Spleen (tissue), 11 donors: ENCODE data around the gene PSD2. TPM values are rescaled to one million over a fixed set of nuclear protein-coding genes. Genes with fewer than 3 reads are reported as not detected.
A peak's percentile ranks its signal among the peaks of the same experiment; 100 is the strongest.

Experiments
- DNase-seq: peaks from one replicate; pipeline ENCODE4 v3.0.0-alpha.2; 2020
- H3K27ac ChIP-seq, 8 donors: fragments of 200-600 bp; sonication (generic) in 7 of 8; 1 replicate in 4 of 8; 2 replicates in 4 of 8; pipeline versions ENCODE4 v1.5.0 to v1.8.0; 2016 to 2021; ENCODE audit warnings: inconsistent platforms in 4 of 8, mild to moderate bottlenecking in 4 of 8, moderate library complexity in 1 of 8
- H3K27me3 ChIP-seq, 7 donors: fragments of 200-600 bp; sonication (generic) in 6 of 7; replicated peaks in 1 of 7; 1 replicate in 4 of 7; 2 replicates in 3 of 7; pipeline versions ENCODE4 v1.5.0 to v1.8.0; 2016 to 2021; ENCODE audit warnings: inconsistent platforms in 3 of 7, mild to moderate bottlenecking in 1 of 7
- H3K36me3 ChIP-seq, 6 donors: fragments of 200-600 bp; sonication (generic) in 5 of 6; 1 replicate in 4 of 6; 2 replicates in 2 of 6; pipeline versions ENCODE4 v1.5.0 to v1.8.0; 2016 to 2021; ENCODE audit warnings: inconsistent platforms in 2 of 6
- H3K4me1 ChIP-seq, 6 donors: fragments of 200-600 bp; sonication (generic) in 5 of 6; 1 replicate in 3 of 6; 2 replicates in 3 of 6; pipeline versions ENCODE4 v1.5.0 to v1.8.0; 2016 to 2021; ENCODE audit warnings: inconsistent platforms in 3 of 6
- H3K4me3 ChIP-seq, 8 donors: fragments of 200-600 bp; sonication (generic) in 7 of 8; 1 replicate in 4 of 8; 2 replicates in 4 of 8; pipeline versions ENCODE4 v1.5.0 to v1.8.0; 2016 to 2021; ENCODE audit warnings: inconsistent platforms in 4 of 8, mild to moderate bottlenecking in 4 of 8, moderate library complexity in 2 of 8
- H3K9me3 ChIP-seq, 8 donors: fragments of 200-600 bp; sonication (generic) in 7 of 8; 1 replicate in 4 of 8; 2 replicates in 4 of 8; pipeline versions ENCODE4 v1.5.0 to v1.8.0; 2016 to 2021; ENCODE audit warnings: inconsistent platforms in 4 of 8
- POLR2A ChIP-seq, 3 donors: fragments of 450-650 bp; IDR thresholded peaks; one replicate each; pipeline ENCODE4 v1.5.1; 2017; ENCODE audit warnings: antibody characterized with exemption in 3 of 3, mild to moderate bottlenecking in 1 of 3
- POLR2AphosphoS5 ChIP-seq, 3 donors: sonication (generic); formaldehyde crosslinking; IDR thresholded peaks; one replicate each; pipeline ENCODE4 v1.5.1; 2017; ENCODE audit warnings: antibody characterized with exemption in 3 of 3
- WGBS, 5 donors: extraction: QIAGEN DNeasy Blood & Tissue Kit in 3 of 5; methylation state at CpG; one replicate each; pipeline versions ENCODE4 v1.1.5 to v1.1.7; 2013 to 2018; 5-methylcytosine and 5-hydroxymethylcytosine counted together
- intact Hi-C: fragments of 100-400 bp; cut with DNase I; formaldehyde crosslinking; loops from one replicate; pipeline ENCODE4 v1.15.0; 2023; ENCODE audit warnings: low total_unique reads
- polyA plus RNA-seq, 3 donors: library from polyadenylated mRNA; stranded (reverse); fragments of 200-250 nt; gene quantifications; one replicate each; pipeline ENCODE4 v1.2.1, GENCODE V29; 2013
- total RNA-seq, 7 donors: library from RNA; depleted of rRNA in 3 of 7; stranded (reverse); fragments of >200 nt in 3 of 7; fragmentation: NEBNext Ultra II Directional in 4 of 7; extraction: Animal tissue kit (Norgen Biotek cat#: 25700) in 4 of 7; gene quantifications; one replicate each; pipeline versions ENCODE4 v1.1.0 to v1.2.1, GENCODE V29; 2016 to 2021
- TF ChIP-seq, protein P1 (sequence below), 11 experiments: fragments of 200-600 bp in 7 of 11; fragments of 450-650 bp in 4 of 11; sonication (generic) in 4 of 11; IDR thresholded peaks in 8 of 11; conservative IDR thresholded peaks in 3 of 11; 1 replicate in 7 of 11; 2 replicates in 4 of 11; pipeline versions ENCODE4 v1.4.0 to v1.8.0; 2016 to 2021; ENCODE audit warnings: antibody characterized with exemption in 11 of 11, inconsistent platforms in 4 of 11, mild to moderate bottlenecking in 1 of 11
- donor health status: healthy with polysubstance abuse.
- donor health status: DM: no; HTN: no; CAD: no; lungs with moderate emphysema.
- donor health status: DM: no; HTN: no; CAD: no.
- donor health status: Bipolar disorder and iron deficiency.
- donor health status: healthy.
- donor health status: DM: no; HTN: no; CAD: no.
- donor health status: DM: yes; HTN: yes; CAD: no.

The PSD2 gene
- total and polyA plus RNA-seq, 10 donors: 0.03 to 0.42 (median 0.21) TPM; not detected in 1

DNA sequence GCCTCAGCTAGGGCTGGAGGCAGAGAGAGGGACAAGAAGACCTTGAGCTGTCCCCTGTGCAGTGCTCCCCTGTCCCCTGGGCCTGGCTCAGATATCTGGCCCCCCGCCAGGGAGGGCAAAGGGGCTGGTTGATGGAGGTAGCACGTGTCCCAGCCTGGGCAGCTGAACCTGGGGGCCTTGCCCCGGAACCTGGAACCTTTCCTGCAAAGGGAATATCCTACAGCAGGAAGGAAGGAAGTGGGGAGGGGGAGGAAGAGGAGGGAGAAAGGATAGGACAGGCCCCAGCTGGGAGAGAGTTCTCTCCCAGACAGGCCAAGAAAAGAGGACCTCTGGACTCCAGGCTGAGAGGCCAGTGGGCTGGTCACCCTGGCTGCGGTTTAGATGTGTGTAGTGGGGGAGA lies 27.6 kb upstream of the PSD2 start:
- Histone ChIP-seq H3K4me1 (peaks cover 0 to 49% (median 31%) of the 10 kb centered on the region in 6 donors), H3K4me3 (no peak overlapping the region), H3K36me3 (no peaks in the 10 kb centered on the region), H3K9me3 (no peaks in the 10 kb centered on the region), H3K27me3 (peaks cover 0 to 24% (median 11%) of the 10 kb centered on the region in 7 donors), H3K27ac (peak overlapping the region in 4 of 8 donors; percentile 20 to 50 (median 36))
- peak; percentile 83 for DNase-seq
- TF ChIP-seq, protein P1, sequence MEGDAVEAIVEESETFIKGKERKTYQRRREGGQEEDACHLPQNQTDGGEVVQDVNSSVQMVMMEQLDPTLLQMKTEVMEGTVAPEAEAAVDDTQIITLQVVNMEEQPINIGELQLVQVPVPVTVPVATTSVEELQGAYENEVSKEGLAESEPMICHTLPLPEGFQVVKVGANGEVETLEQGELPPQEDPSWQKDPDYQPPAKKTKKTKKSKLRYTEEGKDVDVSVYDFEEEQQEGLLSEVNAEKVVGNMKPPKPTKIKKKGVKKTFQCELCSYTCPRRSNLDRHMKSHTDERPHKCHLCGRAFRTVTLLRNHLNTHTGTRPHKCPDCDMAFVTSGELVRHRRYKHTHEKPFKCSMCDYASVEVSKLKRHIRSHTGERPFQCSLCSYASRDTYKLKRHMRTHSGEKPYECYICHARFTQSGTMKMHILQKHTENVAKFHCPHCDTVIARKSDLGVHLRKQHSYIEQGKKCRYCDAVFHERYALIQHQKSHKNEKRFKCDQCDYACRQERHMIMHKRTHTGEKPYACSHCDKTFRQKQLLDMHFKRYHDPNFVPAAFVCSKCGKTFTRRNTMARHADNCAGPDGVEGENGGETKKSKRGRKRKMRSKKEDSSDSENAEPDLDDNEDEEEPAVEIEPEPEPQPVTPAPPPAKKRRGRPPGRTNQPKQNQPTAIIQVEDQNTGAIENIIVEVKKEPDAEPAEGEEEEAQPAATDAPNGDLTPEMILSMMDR (IDR thresholded peaks at IDR 0.05 in 8 of 11, conservative IDR thresholded peaks at IDR 0.05 in 3 of 11): no peak
- TF ChIP-seq POLR2AphosphoS5 (IDR thresholded peaks at IDR 0.05) (peak; percentile 39 to 80 (median 67)), POLR2A (IDR thresholded peaks at IDR 0.05) (no peak)
- WGBS, 5 donors: 39 to 73% (median 56%) methylated on average over 4 of the region's 4 CpGs
- intact Hi-C loops: no loop called here

DNA sequence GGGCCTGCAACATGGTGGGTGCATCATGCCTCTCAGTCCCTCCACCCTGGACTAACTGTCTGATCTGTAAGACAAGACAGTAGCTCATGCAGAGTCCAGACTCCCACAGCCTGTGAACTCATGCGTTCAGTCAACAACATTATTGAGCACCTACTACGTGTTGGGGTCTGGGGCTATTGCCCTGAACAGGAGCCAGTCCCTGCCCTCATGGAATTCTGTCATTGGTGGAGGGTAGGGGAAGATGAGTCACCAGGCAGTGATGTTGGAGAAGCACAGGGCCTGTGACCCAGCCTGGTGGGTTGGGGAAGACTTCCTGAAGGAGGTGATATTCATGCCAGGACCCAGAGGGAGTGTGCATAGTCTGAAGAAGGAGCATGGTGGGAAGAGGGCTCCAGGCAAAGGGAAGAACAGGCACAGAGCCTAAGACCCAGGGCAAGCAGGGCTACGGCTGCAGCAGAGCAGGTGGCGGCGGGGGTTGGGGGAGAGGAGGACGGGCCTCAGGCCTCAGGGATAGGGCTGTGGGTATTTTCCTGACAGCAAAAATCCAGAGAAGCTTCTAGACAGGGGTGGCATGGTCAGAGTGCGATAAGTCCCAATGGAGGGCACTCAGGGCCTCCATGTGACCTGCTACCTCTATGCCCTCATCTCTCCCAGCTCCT lies 26.7 kb upstream of the PSD2 start:
- Histone ChIP-seq H3K4me3 (no peak overlapping the region), H3K4me1 (peaks cover 0 to 46% (median 31%) of the 10 kb centered on the region in 6 donors), H3K27ac (peak overlapping the region in 2 of 8 donors; percentile 37 to 50), H3K36me3 (no peaks in the 10 kb centered on the region), H3K9me3 (no peaks in the 10 kb centered on the region), H3K27me3 (peaks cover 0 to 15% (median 9%) of the 10 kb centered on the region in 7 donors)
- intact Hi-C loops: no loop called here
- DNase-seq: no peak
- WGBS, 5 donors: 89 to 94% (median 92%) methylated on average over 7 of the region's 7 CpGs
- TF ChIP-seq POLR2A (IDR thresholded peaks at IDR 0.05) (no peak), POLR2AphosphoS5 (IDR thresholded peaks at IDR 0.05) (no peak)
- TF ChIP-seq, protein P1 (IDR thresholded peaks at IDR 0.05 in 8 of 11, conservative IDR thresholded peaks at IDR 0.05 in 3 of 11): no peak

DNA sequence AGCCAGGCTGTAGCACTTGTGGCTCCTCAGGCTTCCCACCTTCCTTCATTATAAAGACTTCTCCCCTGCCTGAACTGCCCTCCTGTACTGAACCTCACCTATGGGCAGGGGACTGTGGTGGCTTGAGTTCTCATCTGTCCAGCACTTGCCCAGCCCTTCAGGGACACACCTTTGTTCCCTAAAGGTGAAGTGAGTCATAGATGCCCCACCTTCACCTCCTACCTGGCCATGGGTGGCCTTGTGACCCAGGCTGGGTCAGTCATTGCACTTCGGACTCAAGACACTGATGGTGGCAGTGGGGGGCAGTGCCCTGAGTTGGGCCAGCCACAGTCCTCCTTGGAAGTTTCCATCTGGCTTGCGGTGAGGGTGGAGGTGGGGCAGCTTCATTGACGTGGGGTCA lies 26.1 kb upstream of the PSD2 start:
- Histone ChIP-seq H3K36me3 (no peaks in the 10 kb centered on the region), H3K9me3 (no peaks in the 10 kb centered on the region), H3K4me3 (no peak overlapping the region), H3K27me3 (peaks cover 0 to 10% (median 4%) of the 10 kb centered on the region in 7 donors), H3K27ac (no peak overlapping the region), H3K4me1 (peaks cover 0 to 41% (median 26%) of the 10 kb centered on the region in 6 donors)
- WGBS, 5 donors: 81 to 94% (median 92%) methylated on average over 2 to 3 of the region's 3 CpGs
- intact Hi-C loops: no loop called here
- TF ChIP-seq POLR2A (IDR thresholded peaks at IDR 0.05): no peak
- TF ChIP-seq, protein P1 (IDR thresholded peaks at IDR 0.05 in 8 of 11, conservative IDR thresholded peaks at IDR 0.05 in 3 of 11): no peak
- no peak for TF ChIP-seq POLR2AphosphoS5 (IDR thresholded peaks at IDR 0.05)
- DNase-seq: no peak

DNA sequence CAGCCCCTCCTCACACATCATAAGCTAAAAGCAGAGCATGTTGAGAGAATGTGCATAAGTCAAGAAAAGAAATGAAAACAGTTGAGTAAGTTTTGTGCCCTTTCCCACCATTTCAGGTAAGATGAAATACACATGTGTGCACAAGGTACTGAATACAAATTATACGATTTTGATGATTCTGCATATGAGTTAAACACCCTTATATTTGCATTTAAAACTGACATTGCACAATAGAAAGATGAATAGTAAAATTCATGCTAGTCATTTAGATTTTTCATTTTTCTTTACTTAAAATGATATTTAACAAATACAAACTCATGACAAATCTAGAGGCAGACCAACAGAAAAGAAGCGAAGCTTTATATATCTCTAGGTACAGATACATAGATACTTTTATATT lies 24.9 kb upstream of the PSD2 start:
- intact Hi-C loops: no loop called here
- Histone ChIP-seq H3K4me1 (peaks cover 9 to 41% (median 25%) of the 10 kb centered on the region in 6 donors), H3K4me3 (no peak overlapping the region), H3K36me3 (no peaks in the 10 kb centered on the region), H3K27ac (no peak overlapping the region), H3K27me3 (no peaks in the 10 kb centered on the region), H3K9me3 (no peaks in the 10 kb centered on the region)
- TF ChIP-seq, protein P1 (IDR thresholded peaks at IDR 0.05 in 8 of 11, conservative IDR thresholded peaks at IDR 0.05 in 3 of 11): no peak
- TF ChIP-seq POLR2AphosphoS5 (IDR thresholded peaks at IDR 0.05) (no peak), POLR2A (IDR thresholded peaks at IDR 0.05) (no peak)
- WGBS, 5 donors: 81 to 93% (median 88%) methylated on average over 2 of the region's 2 CpGs
- DNase-seq: no peak
